Chondrocyte (in vitro differentiated cells): Measurements from ENCODE around the gene STK31. TPM values are rescaled to one million over a fixed set of nuclear protein-coding genes. Genes with fewer than 3 reads are reported as not detected.

Experiments
- DNase-seq: peaks from one replicate; pipeline ENCODE4 v3.0.0; 2021; ENCODE audit warnings: mixed read lengths, low spot score
- H3K27ac Mint-ChIP-seq: one replicate; pipeline ENCODE4 v1.8.0; 2021; ENCODE audit warnings: mild to moderate bottlenecking, moderate library complexity, mixed read lengths; ENCODE audit not compliant: unreplicated experiment
- H3K27me3 Mint-ChIP-seq: 2 replicates; pipeline ENCODE4 v1.8.0; 2021; ENCODE audit warnings: low read depth, mixed read lengths
- H3K36me3 Mint-ChIP-seq: 2 replicates; pipeline ENCODE4 v1.8.0; 2021; ENCODE audit warnings: low read depth, mixed read lengths
- H3K4me1 Mint-ChIP-seq: 2 replicates; pipeline ENCODE4 v1.8.0; 2021; ENCODE audit warnings: low read depth, mild to moderate bottlenecking, mixed read lengths
- H3K4me3 Mint-ChIP-seq: one replicate; pipeline ENCODE4 v1.8.0; 2021; ENCODE audit warnings: mild to moderate bottlenecking, moderate library complexity, mixed read lengths; ENCODE audit not compliant: unreplicated experiment
- H3K9me3 Mint-ChIP-seq: 2 replicates; pipeline ENCODE4 v1.8.0; 2021; ENCODE audit warnings: low read depth, mixed read lengths
- CTCF ChIP-seq: fragments of 200-600 bp; sonication (generic); IDR thresholded peaks from 2 replicates; pipeline ENCODE4 v1.5.0; 2021; ENCODE audit warnings: antibody characterized with exemption, mild to moderate bottlenecking, moderate library complexity
- total RNA-seq: library from RNA; stranded (reverse); gene quantifications from 3 replicates; pipeline ENCODE4 v1.2.1, GENCODE V29; 2021

Gene STK31
- total RNA-seq, 1 donor from 2014 or later = 0.07 TPM

GRCh38 chr7:23713285-23714149 is 3.5 kb downstream of the STK31 start:
- peaks cover 12% of the 10 kb centered on the region for H3K4me1 Mint-ChIP-seq
- H3K27ac Mint-ChIP-seq = no peak overlapping the region
- no peak for TF ChIP-seq CTCF
- peaks cover 3% of the 10 kb centered on the region for H3K9me3 Mint-ChIP-seq
- no peaks in the 10 kb centered on the region for H3K36me3 Mint-ChIP-seq
- DNase-seq = no peak
- H3K4me3 Mint-ChIP-seq = no peak overlapping the region
- no peaks in the 10 kb centered on the region for H3K27me3 Mint-ChIP-seq

- no peaks in the 10 kb centered on the region for H3K9me3 Mint-ChIP-seq
- peaks cover 12% of the 10 kb centered on the region for H3K4me1 Mint-ChIP-seq
- H3K4me3 Mint-ChIP-seq = no peak overlapping the region
- H3K36me3 Mint-ChIP-seq = no peaks in the 10 kb centered on the region
- no peak for TF ChIP-seq CTCF
- no peak overlapping the region for H3K27ac Mint-ChIP-seq
- DNase-seq = no peak
- no peaks in the 10 kb centered on the region for H3K27me3 Mint-ChIP-seq
Measured at GRCh38 chr7:23714150-23714464, 4.1 kb downstream of the STK31 start.

- no peaks in the 10 kb centered on the region for H3K9me3 Mint-ChIP-seq
- peaks cover 12% of the 10 kb centered on the region for H3K4me1 Mint-ChIP-seq
- H3K4me3 Mint-ChIP-seq = no peak overlapping the region
- H3K36me3 Mint-ChIP-seq = no peaks in the 10 kb centered on the region
- DNase-seq = no peak
- no peaks in the 10 kb centered on the region for H3K27me3 Mint-ChIP-seq
- TF ChIP-seq CTCF = no peak
- no peak overlapping the region for H3K27ac Mint-ChIP-seq
Measured at GRCh38 chr7:23714579-23714978, 4.6 kb downstream of the STK31 start.

DNA sequence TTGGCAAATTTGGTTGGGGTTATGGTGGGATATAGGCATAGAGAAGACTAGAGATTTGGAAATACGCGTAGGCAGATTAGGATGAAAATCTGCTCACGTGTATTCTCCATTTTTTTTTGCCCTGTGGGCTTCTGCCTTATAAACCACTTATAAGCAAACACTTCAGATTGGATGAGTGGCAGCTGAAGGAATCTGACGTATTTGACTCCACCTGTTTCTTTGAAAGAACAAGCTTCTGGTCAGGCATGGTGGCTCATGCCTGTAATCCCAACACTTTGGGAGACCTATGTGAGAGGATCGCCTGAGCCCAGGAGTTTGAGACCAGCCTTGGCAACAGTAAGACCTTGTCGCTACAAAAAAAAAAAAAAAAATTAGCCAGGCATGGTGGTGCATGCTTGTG is 5.1 kb downstream of the STK31 start:
- H3K4me3 Mint-ChIP-seq = no peak overlapping the region
- H3K9me3 Mint-ChIP-seq = no peaks in the 10 kb centered on the region
- no peak for DNase-seq
- no peaks in the 10 kb centered on the region for H3K27me3 Mint-ChIP-seq
- H3K4me1 Mint-ChIP-seq = peaks cover 12% of the 10 kb centered on the region
- H3K36me3 Mint-ChIP-seq = no peaks in the 10 kb centered on the region
- no peak for TF ChIP-seq CTCF
- H3K27ac Mint-ChIP-seq = no peak overlapping the region

- TF ChIP-seq CTCF = no peak
- Mint-ChIP-seq H3K27ac (no peak overlapping the region), H3K4me1 (peaks cover 6% of the 10 kb centered on the region)
Measured at GRCh38 chr7:23717788-23718187, 7.8 kb downstream of the STK31 start.

More at GRCh38 chr7:23717788-23718187, 7.8 kb downstream of the STK31 start:
- DNase-seq = no peak
- H3K4me3 Mint-ChIP-seq = no peak overlapping the region
- no peaks in the 10 kb centered on the region for H3K9me3 Mint-ChIP-seq
- no peaks in the 10 kb centered on the region for H3K36me3 Mint-ChIP-seq
- H3K27me3 Mint-ChIP-seq = no peaks in the 10 kb centered on the region
